Pancreas (tissue), 10 donors: ENCODE data around the gene SCAI. TPM values are rescaled to one million over a fixed set of nuclear protein-coding genes. Genes with fewer than 3 reads are reported as not detected.
"Not testable (repeated sequence)": the region's sequence is repeated elsewhere in the genome, so short reads cannot be mapped to it uniquely, and the experiment has no call there.

Experiments used
- ATAC-seq, 4 donors: fragments of 200-7000 bp; cut with Tn5 transposase; one replicate each; pipeline versions ENCODE4 v1.8.0 to v1.9.1; 2020; ENCODE audit warnings: mild to moderate bottlenecking in 4 of 4, moderate library complexity in 4 of 4
- DNase-seq, 6 donors: peaks; one replicate each; pipeline ENCODE4 v3.0.0-alpha.2; 2020
- FAIRE-seq: peaks from 2 replicates; lab custom pipeline; 2012; peaks lifted over from hg19 to GRCh38; lab: Jason Lieb, UNC
- H3K27ac ChIP-seq, 4 donors: fragments of 200-600 bp; sonication (generic); 1 replicate in 3 of 4; 2 replicates in 1 of 4; pipeline versions ENCODE4 v1.5.0 to v1.8.0; 2020
- H3K27me3 ChIP-seq, 4 donors: fragments of 200-600 bp; one replicate each; pipeline ENCODE4 v1.8.0; 2021
- H3K36me3 ChIP-seq, 3 donors: fragments of 200-600 bp; sonication (generic) in 1 of 3; one replicate each; pipeline versions ENCODE4 v1.5.0 to v1.8.0; 2020 to 2021
- H3K4me1 ChIP-seq, 3 donors: fragments of 200-600 bp; one replicate each; pipeline ENCODE4 v1.8.0; 2021
- H3K4me3 ChIP-seq, 4 donors: fragments of 200-600 bp; sonication (generic) in 2 of 4; one replicate each; pipeline versions ENCODE4 v1.5.0 to v1.8.0; 2020 to 2021
- H3K9me3 ChIP-seq, 4 donors: fragments of 200-600 bp; one replicate each; pipeline ENCODE4 v1.8.0; 2021
- WGBS, 2 donors: extraction: QIAGEN DNeasy Blood & Tissue Kit; methylation state at CpG; one replicate each; pipeline ENCODE4 v1.1.7; 2013; 5-methylcytosine and 5-hydroxymethylcytosine counted together
- intact Hi-C, 3 donors: fragments of 100-400 bp; cut with DNase I; formaldehyde crosslinking; loops; one replicate each; pipeline versions ENCODE4 v1.11.1 to v1.14.2; 2022
- polyA plus RNA-seq, 2 donors: library from polyadenylated mRNA; stranded (reverse); fragments of 200-250 nt; gene quantifications; one replicate each; pipeline ENCODE4 v1.2.3, GENCODE V29; 2013
- total RNA-seq, 6 donors: library from RNA; stranded (reverse); fragmentation: NEBNext Ultra II Directional in 4 of 6; extraction: Animal tissue kit (Norgen Biotek cat#: 25700) in 4 of 6; gene quantifications; one replicate each; pipeline versions ENCODE4 v1.2.1 to v1.2.4, GENCODE V29; 2021 to 2023
- TF ChIP-seq, protein P1 (sequence below), 4 donors: fragments of 200-600 bp; sonication (generic) in 3 of 4; IDR thresholded peaks; one replicate each; pipeline versions ENCODE4 v1.5.0 to v1.8.0; 2021; ENCODE audit warnings: antibody characterized with exemption in 4 of 4
- donor health status: healthy with polysubstance abuse.
- donor health status: DM: no; HTN: no; CAD: no; lungs with moderate emphysema.
- donor health status: DM: no; HTN: no; CAD: no.
- donor health status: control.
- donor health status: control.
- donor health status: Bipolar disorder and iron deficiency.
- donor health status: DM: yes; HTN: yes; CAD: no.
- donor health status: DM: no; HTN: no; CAD: no.
- donor health status: DM: no; HTN: no; CAD: no.
- donor health status: DM: yes; HTN: yes; CAD: no.

SCAI gene
- total and polyA plus RNA-seq, 8 donors = 1.6 to 6.8 (median 3.5) TPM

- H3K4me1 ChIP-seq = no peaks in the 10 kb centered on the region
- H3K9me3 ChIP-seq = no peaks in the 10 kb centered on the region
- 90 to 98% methylated on average over 3 of the region's 3 CpGs for WGBS, 2 donors
- ATAC-seq (no peak), FAIRE-seq (no peak), DNase-seq (no peak)
- H3K36me3 ChIP-seq = peaks cover 7 to 17% (median 13%) of the 10 kb centered on the region in 3 donors
- no peak overlapping the region for H3K4me3 ChIP-seq
- H3K27me3 ChIP-seq = no peaks in the 10 kb centered on the region
- TF ChIP-seq, protein P1, sequence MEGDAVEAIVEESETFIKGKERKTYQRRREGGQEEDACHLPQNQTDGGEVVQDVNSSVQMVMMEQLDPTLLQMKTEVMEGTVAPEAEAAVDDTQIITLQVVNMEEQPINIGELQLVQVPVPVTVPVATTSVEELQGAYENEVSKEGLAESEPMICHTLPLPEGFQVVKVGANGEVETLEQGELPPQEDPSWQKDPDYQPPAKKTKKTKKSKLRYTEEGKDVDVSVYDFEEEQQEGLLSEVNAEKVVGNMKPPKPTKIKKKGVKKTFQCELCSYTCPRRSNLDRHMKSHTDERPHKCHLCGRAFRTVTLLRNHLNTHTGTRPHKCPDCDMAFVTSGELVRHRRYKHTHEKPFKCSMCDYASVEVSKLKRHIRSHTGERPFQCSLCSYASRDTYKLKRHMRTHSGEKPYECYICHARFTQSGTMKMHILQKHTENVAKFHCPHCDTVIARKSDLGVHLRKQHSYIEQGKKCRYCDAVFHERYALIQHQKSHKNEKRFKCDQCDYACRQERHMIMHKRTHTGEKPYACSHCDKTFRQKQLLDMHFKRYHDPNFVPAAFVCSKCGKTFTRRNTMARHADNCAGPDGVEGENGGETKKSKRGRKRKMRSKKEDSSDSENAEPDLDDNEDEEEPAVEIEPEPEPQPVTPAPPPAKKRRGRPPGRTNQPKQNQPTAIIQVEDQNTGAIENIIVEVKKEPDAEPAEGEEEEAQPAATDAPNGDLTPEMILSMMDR (IDR thresholded peaks at IDR 0.05) = no peak
- intact Hi-C loops = no loop called here
- H3K27ac ChIP-seq = no peak overlapping the region
Observed at GRCh38 chr9:124929464-124929863, 213.9 kb downstream of the SCAI start.

DNA sequence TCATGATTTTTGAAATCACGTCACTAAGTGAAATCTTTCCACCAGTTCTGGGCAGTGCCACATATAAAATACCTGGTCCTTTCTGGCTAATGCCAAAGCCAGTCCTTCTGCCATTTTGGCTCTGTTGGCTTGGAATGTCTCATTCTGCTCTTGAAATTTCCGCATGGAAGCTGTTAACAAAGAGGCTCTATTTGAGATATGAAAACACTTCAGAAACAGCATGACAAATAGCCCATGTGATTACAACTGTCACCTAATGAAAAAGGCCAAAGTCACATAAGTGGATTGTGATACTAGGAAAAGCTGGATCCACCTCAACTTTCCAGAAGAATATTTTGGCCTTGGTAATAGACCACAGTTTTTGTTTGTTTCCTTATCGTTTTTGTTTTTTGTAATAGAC lies 215.2 kb downstream of the SCAI start:
- intact Hi-C loops = no loop called here
- no peaks in the 10 kb centered on the region for H3K4me1 ChIP-seq
- H3K27ac ChIP-seq = no peak overlapping the region
- 68 to 71% methylated on average over 3 of the region's 3 CpGs for WGBS, 2 donors
- TF ChIP-seq, protein P1 (IDR thresholded peaks at IDR 0.05) = no peak
- H3K27me3 ChIP-seq = no peaks in the 10 kb centered on the region
- H3K36me3 ChIP-seq = peaks cover 7 to 20% (median 13%) of the 10 kb centered on the region in 3 donors
- no peak overlapping the region for H3K4me3 ChIP-seq
- ATAC-seq (no peak), FAIRE-seq (no peak), DNase-seq (no peak)
- H3K9me3 ChIP-seq = no peaks in the 10 kb centered on the region

- DNase-seq (peak in 2 of 6 donors; percentile 16 to 24), ATAC-seq (peak; percentile 44 to 83 (median 65))
- H3K36me3 ChIP-seq = peaks cover 4 to 26% (median 5%) of the 10 kb centered on the region in 3 donors
- WGBS, 2 donors = 59 to 61% methylated on average over 6 of the region's 6 CpGs
- H3K4me1 ChIP-seq, intact Hi-C loops, H3K9me3 ChIP-seq, H3K27me3 ChIP-seq, H3K4me3 ChIP-seq, H3K27ac ChIP-seq, FAIRE-seq: not testable (repeated sequence)
Observed at GRCh38 chr9:124920394-124920793, 222.9 kb downstream of the SCAI start.

GRCh38 chr9:124914753-124915405 lies 228.4 kb downstream of the SCAI start:
- Histone ChIP-seq H3K9me3 (no peaks in the 10 kb centered on the region), H3K27me3 (no peaks in the 10 kb centered on the region), H3K4me3 (no peak overlapping the region), H3K27ac (no peak overlapping the region), H3K4me1 (no peaks in the 10 kb centered on the region), H3K36me3 (peaks cover 0 to 22% (median 7%) of the 10 kb centered on the region in 3 donors)
- ATAC-seq (no peak), FAIRE-seq (no peak), DNase-seq (no peak)
- 95 to 97% methylated on average over 5 of the region's 5 CpGs for WGBS, 2 donors
- intact Hi-C loops = no loop called here
- TF ChIP-seq, protein P1 (IDR thresholded peaks at IDR 0.05) = no peak

DNA sequence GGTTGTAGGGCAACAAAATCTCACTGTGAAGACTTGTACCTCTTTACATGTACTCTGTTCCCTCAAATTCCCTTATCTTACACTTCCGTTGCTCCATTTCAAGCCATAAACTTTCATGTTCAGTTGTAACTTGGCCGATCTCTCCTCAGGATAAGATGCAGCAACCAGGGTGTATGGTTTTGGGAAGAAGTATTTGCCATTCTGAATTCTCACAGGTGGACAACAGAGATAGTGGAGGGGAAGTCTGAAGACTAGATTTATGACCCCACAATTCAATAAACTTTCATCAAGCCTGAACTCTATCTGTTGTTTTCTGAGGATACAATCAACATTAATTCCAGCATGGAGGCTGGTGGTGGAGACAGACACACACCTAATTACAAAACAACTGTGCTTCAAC lies 229.9 kb downstream of the SCAI start:
- peaks cover 0 to 11% (median 5%) of the 10 kb centered on the region in 3 donors for H3K36me3 ChIP-seq
- intact Hi-C loops = no loop called here

More for the DNA sequence above, 229.9 kb downstream of the SCAI start:
- Histone ChIP-seq H3K27me3 (no peaks in the 10 kb centered on the region), H3K4me1 (peaks cover 0 to 4% (median 3%) of the 10 kb centered on the region in 3 donors), H3K9me3 (no peaks in the 10 kb centered on the region), H3K27ac (no peak overlapping the region), H3K4me3 (no peak overlapping the region)
- FAIRE-seq (no peak), DNase-seq (no peak), ATAC-seq (no peak)
- WGBS, 2 donors = 94 to 97% methylated on average over 2 of the region's 2 CpGs
- TF ChIP-seq, protein P1 (IDR thresholded peaks at IDR 0.05) = no peak
